Activated CD4-positive, alpha-beta T cell treated with anti-CD3 and anti-CD28 coated beads, Interleukin-2, Interleukin-6, amounts not matched to agents 100 ng/mL and 50 ng/mL, durations not matched to agents 16 hours and 8 hours (primary cell): ENCODE measurements around the gene RNU1-4.
"Not testable (repeated sequence)": the region's sequence is repeated elsewhere in the genome, so short reads cannot be mapped to it uniquely, and the experiment has no call there.

Experiments used
- DNase-seq: peaks from one replicate; pipeline ENCODE4 v3.0.0-alpha.2; 2020

RNU1-4 gene

GRCh38 chr1:16740047-16740964, at the start of gene RNU1-4:
Gene RNU1-4 (plus strand): TSS chr1:16740516.
- DNase-seq: not testable (repeated sequence)

GRCh38 chr1:16690971-16691682, 49.2 kb upstream of the RNU1-4 start:
- not testable (repeated sequence) for DNase-seq

- not testable (repeated sequence) for DNase-seq
These were observed 48.0 kb upstream of the RNU1-4 start for GRCh38 chr1:16692283-16692682.

- not testable (repeated sequence) for DNase-seq
These were observed 47.4 kb upstream of the RNU1-4 start for GRCh38 chr1:16692717-16693448.

DNA sequence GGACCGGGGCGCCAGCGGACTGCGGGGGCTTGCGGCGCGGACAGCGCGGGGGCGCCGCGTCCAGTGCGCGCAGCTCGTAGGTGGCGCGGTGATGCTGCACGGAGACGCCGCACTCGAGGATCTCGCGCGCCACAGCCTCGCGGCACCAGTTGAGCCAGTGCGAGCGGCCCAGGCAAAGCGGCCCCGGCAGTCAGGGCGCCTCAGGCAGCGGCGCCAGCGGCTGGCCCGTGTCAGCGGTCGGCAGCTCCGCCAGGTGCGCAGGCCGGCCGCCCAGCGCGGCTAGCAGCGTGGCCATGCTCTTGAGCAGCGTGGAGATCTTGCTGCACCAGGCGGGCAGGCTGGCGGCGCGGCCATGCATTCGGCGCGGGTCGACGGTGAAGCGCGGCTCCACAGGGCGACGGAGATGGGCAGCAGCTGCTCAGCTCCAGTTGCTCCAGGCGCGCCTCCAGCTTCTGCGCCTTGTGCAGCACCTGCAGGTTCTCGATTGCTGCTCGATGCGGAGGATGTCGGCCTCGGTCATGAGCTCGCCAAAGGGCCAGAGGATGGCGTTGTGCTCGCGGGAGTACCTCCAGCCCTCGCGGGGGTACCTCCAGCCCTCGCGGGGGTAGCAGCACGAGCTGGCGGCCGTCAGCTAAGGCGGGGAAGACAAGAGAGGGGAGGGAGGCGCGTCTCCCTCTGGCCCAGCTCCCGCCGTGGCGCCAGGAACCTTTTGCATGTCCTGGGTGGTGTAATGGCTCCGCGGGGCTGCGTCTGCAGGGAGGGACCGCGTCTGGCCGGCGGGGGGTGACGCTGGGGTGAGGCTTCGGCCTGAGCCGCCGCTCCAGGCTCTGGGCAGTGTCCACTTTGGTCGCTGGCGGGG, 46.6 kb upstream of the RNU1-4 start:
- DNase-seq: not testable (repeated sequence)

GRCh38 chr1:16694308-16694702, 46.0 kb upstream of the RNU1-4 start:
- not testable (repeated sequence) for DNase-seq

DNA sequence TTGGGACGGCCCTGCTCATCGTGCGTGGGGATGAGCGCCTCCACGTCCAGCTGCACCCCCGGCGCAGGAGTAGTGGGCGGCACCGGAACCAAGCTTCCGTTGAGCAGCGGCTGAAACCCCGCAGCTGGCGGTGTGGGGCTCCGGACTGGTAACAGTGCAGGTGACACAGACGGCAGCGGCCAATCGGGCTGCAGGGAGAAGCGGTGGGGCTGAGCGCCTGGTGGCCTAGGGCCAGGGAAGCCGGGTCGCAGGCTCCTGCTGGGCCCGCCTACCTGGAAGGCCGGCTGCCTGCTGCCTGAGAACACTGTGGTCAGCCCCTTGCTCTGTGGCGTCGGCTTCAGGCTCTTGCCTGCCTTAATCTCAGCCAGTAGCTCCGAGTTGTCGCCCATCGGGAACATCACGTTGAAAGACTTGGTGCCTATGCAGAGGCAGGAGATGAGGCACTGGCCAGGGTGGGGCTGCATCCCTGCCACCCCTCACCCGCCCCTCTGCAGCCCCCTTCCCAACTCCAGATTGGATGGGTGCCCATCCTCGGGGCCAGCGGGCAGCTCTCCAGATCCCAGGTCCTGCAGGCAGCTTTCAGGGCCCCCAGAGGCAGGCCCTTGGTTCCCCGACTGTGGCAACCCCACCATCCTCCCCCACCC, 43.7 kb upstream of the RNU1-4 start:
- not testable (repeated sequence) for DNase-seq

- not testable (repeated sequence) for DNase-seq
These were observed 43.2 kb upstream of the RNU1-4 start for GRCh38 chr1:16697152-16697551.

DNA sequence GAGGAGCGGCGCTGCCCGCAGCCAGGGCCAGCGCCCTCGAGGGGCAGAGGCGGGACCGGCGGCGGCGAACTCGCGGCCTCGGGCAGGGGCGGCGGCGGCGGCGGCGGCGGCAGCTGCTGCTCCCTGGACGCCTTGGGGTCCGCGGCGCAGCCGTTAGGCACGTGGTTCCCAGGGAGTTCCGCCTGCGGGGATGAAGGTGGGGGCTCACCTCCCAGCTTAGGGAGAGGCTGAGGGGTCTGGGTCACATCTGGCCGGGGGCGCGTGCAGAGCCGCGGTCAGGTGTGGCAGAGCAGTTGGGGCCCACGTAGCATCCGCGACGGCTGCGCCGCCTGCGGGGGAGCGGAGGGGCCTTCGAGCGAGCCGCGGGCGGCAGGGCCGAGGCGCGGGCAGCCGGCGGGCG, 40.9 kb upstream of the RNU1-4 start:
- not testable (repeated sequence) for DNase-seq

DNA sequence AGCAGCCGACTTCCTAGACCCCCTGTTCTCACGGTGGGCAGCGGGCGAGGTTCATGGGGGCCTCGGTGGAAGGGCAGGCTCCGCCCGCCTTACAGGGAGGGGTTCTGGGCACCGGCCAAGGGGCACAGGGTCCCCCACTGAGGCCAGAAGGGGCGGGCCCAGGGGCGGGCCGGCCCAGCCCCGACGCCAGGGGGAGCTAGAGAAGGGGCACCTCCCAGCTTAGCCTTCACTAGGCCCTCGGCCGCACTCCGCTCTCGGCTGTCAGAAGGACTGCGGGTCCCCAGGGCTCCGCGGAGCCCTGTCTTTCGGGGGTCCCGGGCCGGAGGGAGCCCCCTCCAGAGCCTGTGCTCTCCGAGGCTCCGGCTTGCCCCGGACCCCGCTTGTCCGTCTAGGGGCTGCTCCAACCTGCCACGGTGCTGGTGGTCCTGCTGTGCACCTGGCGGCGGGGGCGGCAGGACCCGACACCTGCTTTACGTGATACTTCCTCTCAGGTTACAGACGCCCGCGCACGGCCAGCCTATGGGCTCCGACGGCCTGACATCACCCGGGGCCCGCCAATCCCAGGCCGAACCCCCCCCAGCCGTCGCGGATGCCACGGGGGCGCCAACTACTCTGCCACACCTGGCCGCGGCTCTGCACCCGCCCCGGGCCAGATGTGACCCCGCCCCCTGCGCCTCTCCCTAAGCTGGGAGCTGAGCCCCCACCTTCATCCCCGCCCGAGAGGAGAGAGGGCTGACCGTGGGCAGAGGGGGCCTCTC, 40.0 kb upstream of the RNU1-4 start:
- DNase-seq: not testable (repeated sequence)

GRCh38 chr1:16701189-16701588, 39.1 kb upstream of the RNU1-4 start:
- DNase-seq: not testable (repeated sequence)

DNA sequence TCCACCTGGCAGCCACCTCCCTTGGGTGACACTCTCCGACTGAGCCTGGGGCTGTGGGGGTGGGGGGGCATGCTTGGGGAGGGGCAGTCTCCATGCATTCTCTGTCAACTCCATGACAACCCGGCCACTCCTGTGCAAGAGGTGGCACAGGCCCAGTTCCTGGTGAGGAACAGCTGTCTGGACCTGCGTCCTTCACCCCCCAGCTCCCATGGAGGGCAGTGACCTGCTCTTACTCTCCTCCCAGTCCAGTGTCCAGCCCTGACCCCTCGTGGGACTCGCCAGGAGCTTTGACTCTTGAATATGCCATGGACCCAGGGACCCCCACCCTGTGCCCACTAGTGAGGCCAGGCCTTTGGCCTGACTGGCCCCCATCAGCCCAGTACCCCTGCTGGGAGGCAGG, 38.0 kb upstream of the RNU1-4 start:
- not testable (repeated sequence) for DNase-seq

DNA sequence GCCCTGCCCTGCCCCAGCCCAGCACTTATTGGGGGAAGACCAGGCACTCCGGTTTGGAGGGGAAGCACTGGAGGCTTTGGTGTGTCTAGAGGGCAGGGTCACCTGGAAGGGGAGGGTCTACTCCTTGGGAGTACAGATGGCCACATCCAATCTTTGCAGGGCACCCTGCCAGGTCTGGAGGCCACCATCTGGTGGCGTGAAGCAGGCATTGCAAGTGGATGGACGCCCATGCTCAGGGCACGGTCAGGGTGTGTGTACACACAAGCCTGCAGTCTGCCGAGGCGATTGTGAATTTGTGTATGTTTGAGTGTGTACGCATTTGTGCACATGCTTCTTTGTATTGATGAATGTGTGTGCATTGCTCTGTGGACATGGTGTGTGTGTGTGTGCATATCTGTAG, 37.2 kb upstream of the RNU1-4 start:
- DNase-seq: not testable (repeated sequence)

DNA sequence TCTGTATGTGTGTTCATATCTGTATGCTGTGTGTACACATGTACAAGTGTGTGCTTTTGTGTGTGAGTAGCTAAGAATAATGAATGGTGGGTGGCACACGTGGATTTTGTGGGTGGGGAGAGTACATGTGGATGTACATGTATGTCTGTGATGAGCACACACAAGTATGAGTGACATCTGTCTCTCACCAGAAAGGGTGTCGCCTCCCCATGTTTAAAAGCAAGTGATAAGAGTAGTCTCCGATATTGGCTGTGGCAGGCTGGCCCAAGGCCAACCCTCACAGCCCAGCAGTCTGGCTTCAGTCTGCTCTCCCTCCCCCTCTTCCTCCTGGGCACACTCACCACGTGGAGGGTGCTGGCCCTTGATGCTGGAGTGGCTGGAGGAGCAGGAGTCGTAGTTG, 36.7 kb upstream of the RNU1-4 start:
- not testable (repeated sequence) for DNase-seq

DNA sequence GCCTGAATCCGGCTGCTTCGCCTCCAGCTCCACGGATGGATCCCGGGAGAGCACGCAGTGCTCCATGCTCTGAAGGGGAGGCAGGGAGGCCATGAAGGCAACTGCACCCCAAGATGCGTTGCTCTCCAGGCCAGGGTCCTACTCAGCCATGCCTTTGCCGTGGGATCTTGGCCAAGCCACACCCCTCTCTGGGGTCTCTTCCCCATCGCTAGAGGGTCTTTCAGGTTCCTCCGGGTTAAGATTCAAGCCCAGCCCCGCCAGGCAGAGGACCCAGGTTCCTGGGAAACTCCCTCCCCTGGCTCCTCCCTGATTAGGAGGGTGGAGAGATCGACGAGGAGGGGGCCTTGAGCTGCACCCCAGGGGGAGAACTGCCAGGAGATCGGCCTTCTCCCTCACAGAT, 36.2 kb upstream of the RNU1-4 start:
- DNase-seq: not testable (repeated sequence)

DNA sequence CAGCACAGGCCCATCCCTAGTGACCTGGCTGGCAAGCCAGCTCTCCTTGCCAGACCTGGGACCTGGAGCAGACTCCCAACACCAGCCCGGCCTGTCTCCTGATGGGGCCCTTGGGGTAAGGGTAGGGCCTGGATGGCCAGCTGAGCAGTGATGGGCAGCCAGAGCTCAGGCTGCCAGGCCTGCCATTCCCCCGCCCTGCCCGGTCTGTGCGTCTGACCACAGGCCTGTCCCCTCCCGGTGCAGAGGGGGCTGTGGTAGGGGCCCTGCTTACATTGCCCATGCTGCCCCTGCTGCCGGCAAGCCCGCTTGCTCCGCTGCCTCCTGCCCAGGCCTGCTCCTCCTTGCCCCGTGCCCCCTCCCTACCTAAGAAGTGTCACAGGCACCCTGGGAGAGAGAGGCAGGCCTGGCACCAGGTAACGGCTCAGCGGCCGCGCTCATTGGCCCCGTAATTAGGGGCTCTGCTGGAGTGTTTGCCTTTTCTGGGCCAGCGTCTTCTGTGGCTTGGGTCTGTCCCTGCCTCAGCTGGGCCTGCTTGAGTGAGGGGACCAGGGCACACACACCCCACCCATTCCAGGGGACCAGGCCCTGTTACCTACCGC, 35.7 kb upstream of the RNU1-4 start:
- not testable (repeated sequence) for DNase-seq

- not testable (repeated sequence) for DNase-seq
These were observed 34.0 kb upstream of the RNU1-4 start for GRCh38 chr1:16706302-16706701.

DNA sequence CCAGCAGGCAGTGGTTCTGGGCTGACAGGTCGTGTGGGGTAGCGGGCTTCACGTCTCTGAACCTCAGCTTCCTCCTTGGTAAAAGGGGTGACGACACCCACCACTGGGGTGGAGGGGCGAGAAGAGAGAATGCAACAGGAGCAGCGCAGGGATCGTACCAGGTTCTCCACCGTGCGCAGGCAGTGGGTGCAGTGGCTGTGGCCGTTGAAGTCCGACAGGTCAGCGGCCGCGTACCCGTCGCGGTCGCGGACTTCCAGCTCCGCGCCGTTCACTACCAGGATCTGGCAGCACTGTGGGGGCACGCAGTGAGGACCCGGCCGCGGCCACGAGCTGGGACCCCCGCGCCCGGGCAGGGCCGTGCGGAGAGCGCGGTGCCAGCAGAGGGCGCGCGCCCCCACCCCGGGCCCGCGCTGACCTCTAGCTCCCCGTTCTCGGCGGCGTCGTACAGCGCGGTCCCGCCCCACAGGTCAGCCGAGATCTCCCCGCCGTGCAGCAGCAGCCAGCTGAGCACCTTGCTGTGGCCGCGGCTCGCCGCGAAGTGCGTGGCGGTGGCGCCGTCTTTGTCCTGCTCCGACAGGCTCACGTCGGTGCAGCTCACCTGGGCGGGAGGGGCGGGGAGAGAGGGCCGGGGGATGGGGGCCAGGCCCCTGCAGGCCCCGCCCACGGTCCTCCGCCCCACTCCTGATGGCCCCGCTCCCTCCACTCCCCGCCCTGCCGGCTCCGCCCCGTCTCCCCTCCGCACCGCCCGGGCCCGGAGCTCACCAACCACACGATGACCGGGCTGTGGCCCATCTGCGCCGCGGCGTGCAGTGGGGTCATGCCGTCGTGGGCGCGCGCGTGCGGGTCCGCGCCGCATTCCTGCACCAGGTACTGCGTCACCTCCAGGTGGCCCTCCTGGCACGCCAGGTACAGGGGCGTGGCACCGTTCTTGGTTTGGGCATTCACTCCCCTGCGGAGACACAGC, 32.9 kb upstream of the RNU1-4 start:
- not testable (repeated sequence) for DNase-seq

GRCh38 chr1:16708704-16709103, 31.6 kb upstream of the RNU1-4 start:
- not testable (repeated sequence) for DNase-seq
